HepG2 (cell line): ENCODE measurements around the gene PEX3. TPM values are rescaled to one million over a fixed set of nuclear protein-coding genes. Genes with fewer than 3 reads are reported as not detected.

Experiments used
- DR1 ChIP-seq: sonication (generic); formaldehyde crosslinking; IDR thresholded peaks from 2 replicates; pipeline ENCODE4 v1.8.0; 2021; ENCODE audit warnings: mild to moderate bottlenecking, missing genetic modification reagents, inconsistent platforms
- EHMT2 ChIP-seq: fragments of 200-600 bp; sonication (generic); IDR thresholded peaks from 2 replicates; pipeline ENCODE4 v1.7.0; 2017; ENCODE audit warnings: antibody characterized with exemption, low read depth, low read length, borderline replicate concordance
- FOSL2 ChIP-seq: sonication (generic); formaldehyde crosslinking; IDR thresholded peaks from 2 replicates; pipeline ENCODE4 v1.4.0; 2020; ENCODE audit warnings: missing genetic modification reagents
- GATAD2A ChIP-seq: IDR thresholded peaks from 2 replicates; pipeline ENCODE4 v1.6.1; 2016
- HDAC6 ChIP-seq: fragments of 200-600 bp; sonication (generic); IDR thresholded peaks from 2 replicates; pipeline ENCODE4 v1.7.0; 2017; ENCODE audit warnings: mild to moderate bottlenecking, antibody characterized with exemption, low read length, low read depth
- HINFP ChIP-seq: sonication (generic); formaldehyde crosslinking; IDR thresholded peaks from 2 replicates; pipeline ENCODE4 v1.4.0; 2020; ENCODE audit warnings: low read depth, mild to moderate bottlenecking, missing genetic modification reagents
- HMG20B ChIP-seq: conservative IDR thresholded peaks from 2 replicates; pipeline ENCODE4 v1.6.1; 2016; ENCODE audit warnings: missing genetic modification reagents, missing compliant biosample characterization
- HOMEZ ChIP-seq: IDR thresholded peaks from 2 replicates; pipeline ENCODE4 v1.6.1; 2016; ENCODE audit warnings: low read depth
- KDM3A ChIP-seq: IDR thresholded peaks from 2 replicates; pipeline ENCODE4 v1.6.1; 2018; ENCODE audit warnings: low read depth, missing compliant biosample characterization
- KLF6 ChIP-seq: IDR thresholded peaks from 2 replicates; pipeline ENCODE4 v1.8.0; 2016; ENCODE audit warnings: missing biosample characterization, missing genetic modification reagents
- MAF1 ChIP-seq: sonication (generic); formaldehyde crosslinking; IDR thresholded peaks from 2 replicates; pipeline ENCODE4 v1.5.0; 2020; ENCODE audit warnings: missing genetic modification reagents, borderline replicate concordance
- MED13 ChIP-seq: sonication (generic); formaldehyde crosslinking; IDR thresholded peaks from 2 replicates; pipeline ENCODE4 v1.5.0; 2020; ENCODE audit warnings: missing genetic modification reagents
- ZBTB49 ChIP-seq: sonication (generic); formaldehyde crosslinking; IDR thresholded peaks from 2 replicates; pipeline ENCODE4 v1.4.0; 2020; ENCODE audit warnings: missing genetic modification reagents, borderline replicate concordance
- ZFAT ChIP-seq: sonication (generic); formaldehyde crosslinking; conservative IDR thresholded peaks from 2 replicates; pipeline ENCODE4 v1.8.1; 2023; ENCODE audit warnings: missing genetic modification reagents, inconsistent platforms
- ZNF18 ChIP-seq: sonication (generic); formaldehyde crosslinking; IDR thresholded peaks from 2 replicates; pipeline ENCODE4 v1.8.0; 2022; ENCODE audit warnings: mild to moderate bottlenecking, missing genetic modification reagents; ENCODE audit not compliant: insufficient replicate concordance
- ZNF253 ChIP-seq: sonication (generic); formaldehyde crosslinking; IDR thresholded peaks from 2 replicates; pipeline ENCODE4 v1.8.0; 2022; ENCODE audit warnings: mild to moderate bottlenecking, missing genetic modification reagents, borderline replicate concordance
- ZNF3 ChIP-seq: IDR thresholded peaks from 2 replicates; pipeline ENCODE4 v1.7.0; 2017; ENCODE audit warnings: inconsistent platforms
- ZNF326 ChIP-seq: sonication (generic); formaldehyde crosslinking; IDR thresholded peaks from 2 replicates; pipeline ENCODE4 v1.4.0; 2020; ENCODE audit warnings: missing genetic modification reagents, borderline replicate concordance
- ZNF496 ChIP-seq: sonication (generic); formaldehyde crosslinking; IDR thresholded peaks from 2 replicates; pipeline ENCODE4 v1.8.1; 2023; ENCODE audit warnings: mild to moderate bottlenecking, moderate library complexity, missing genetic modification reagents; ENCODE audit not compliant: insufficient replicate concordance
- ZNF543 ChIP-seq: sonication (generic); formaldehyde crosslinking; IDR thresholded peaks from 2 replicates; pipeline ENCODE4 v1.4.0; 2020; ENCODE audit warnings: mild to moderate bottlenecking, missing genetic modification reagents
- ZNF737 ChIP-seq: sonication (generic); formaldehyde crosslinking; IDR thresholded peaks from 2 replicates; pipeline ENCODE4 v1.5.0; 2020; ENCODE audit warnings: missing genetic modification reagents, mild to moderate bottlenecking, borderline replicate concordance
- ZSCAN25 ChIP-seq: sonication (generic); formaldehyde crosslinking; IDR thresholded peaks from 2 replicates; pipeline ENCODE4 v1.8.0; 2022; ENCODE audit warnings: mild to moderate bottlenecking, missing genetic modification reagents
- polyA plus RNA-seq, 8 experiments: library from polyadenylated mRNA; depleted of rRNA in 3 of 8; stranded (reverse) in 7 of 8; unstranded in 1 of 8; fragments of >200 nt; fragmentation: Illumina TruSeq in 4 of 8; extraction: Trizol in 4 of 8; gene quantifications; 2 replicates each; pipeline versions ENCODE4 v1.2.1 to v1.2.3, GENCODE V29; 2011 to 2016; ENCODE audit warnings: low read depth in 4 of 8, missing spikeins in 1 of 8, mixed read lengths in 1 of 8; ENCODE audit not compliant: insufficient read depth in 1 of 8
- total RNA-seq, 5 experiments: library from RNA; depleted of rRNA; stranded (reverse); fragments of >200 nt; fragmentation: Illumina TruSeq; extraction: Trizol; gene quantifications; 2 replicates each; pipeline ENCODE4 v1.2.3, GENCODE V29; 2016; ENCODE audit warnings: low read depth in 1 of 5

PEX3 gene
- total and polyA plus RNA-seq, 2 of the 13 experiments (the other 11 are each of a cell fraction or from before 2014, with no cell fraction given), result 30.9 to 40.8 TPM

GRCh38 chr6:143510991-143511891 lies 60.6 kb downstream of the PEX3 start, which contains the start of gene FUCA2 (continued):
- peak; percentile 95 for TF ChIP-seq ZNF18 (CRISPR knock-in tag)
- TF ChIP-seq HOMEZ, result 0 out of 2 replicates have a peak, but pooled peaks have one; percentile 18
- peak; percentile 65; the same call in 1 of the 2 replicates for TF ChIP-seq EHMT2
- TF ChIP-seq ZNF496 (CRISPR knock-in tag), result no peak
- TF ChIP-seq ZNF253 (CRISPR knock-in tag), result no peak; the same call in 1 of the 2 replicates
- no peak for TF ChIP-seq HDAC6
- peak; percentile 83 for TF ChIP-seq MED13 (CRISPR knock-in tag)
- 0 out of 2 replicates have a peak, but pooled peaks have one; percentile 40 for TF ChIP-seq HMG20B (CRISPR knock-in tag)
- peak; percentile 31 for TF ChIP-seq ZBTB49 (CRISPR knock-in tag)
- TF ChIP-seq ZFAT (CRISPR knock-in tag), result 0 out of 2 replicates have a peak, but pooled peaks have one; percentile 62
- no peak for TF ChIP-seq ZNF737
- TF ChIP-seq ZSCAN25 (CRISPR knock-in tag), result 0 out of 2 replicates have a peak, but pooled peaks have one; percentile 30
- peak; percentile 63 for TF ChIP-seq FOSL2 (CRISPR knock-in tag)
- peak; percentile 98; the same call in 1 of the 2 replicates for TF ChIP-seq ZNF543 (CRISPR knock-in tag)
- TF ChIP-seq KDM3A, result peak; percentile 52; the same call in 1 of the 2 replicates
- peak; percentile 96 for TF ChIP-seq ZNF3 (CRISPR knock-in tag)
- TF ChIP-seq HINFP (CRISPR knock-in tag), result peak; percentile 71; the same call in 1 of the 2 replicates
- TF ChIP-seq GATAD2A (CRISPR knock-in tag), result peak; percentile 87
- peak; percentile 74 for TF ChIP-seq DR1
- TF ChIP-seq ZNF326 (CRISPR knock-in tag), result no peak
- peak; percentile 93 for TF ChIP-seq MAF1 (CRISPR knock-in tag)
- TF ChIP-seq KLF6 (CRISPR knock-in tag), result peak; percentile 68; the same call in 1 of the 2 replicates
